ENCODE data around the gene RASA2. TPM values are rescaled to one million over a fixed set of nuclear protein-coding genes. Genes with fewer than 3 reads are reported as not detected.

Gene RASA2
- total and polyA plus RNA-seq, 9 of the 15 experiments (the other 6 are each of a cell fraction or from before 2014, with no cell fraction given) = 2.0 to 12.8 (median 9.5) TPM

GRCh38 chr3:141487521-141488252 is 860 bp downstream of the RASA2 start (continued):
- TF ChIP-seq ZNF407 (IDR thresholded peaks at IDR 0.05; ENCODE audit: low read depth) (peak; percentile 63), TEAD4 (IDR thresholded peaks at IDR 0.05; ENCODE audit: low read length) (no peak), TEAD4 (CRISPR knock-in tag; IDR thresholded peaks at IDR 0.05; ENCODE audit: borderline replicate concordance) (0 out of 2 replicates have a peak, but pooled peaks have one; percentile 75), HDAC1 (IDR thresholded peaks at IDR 0.05) (peak in 1 of 2 experiments; percentile 70; a peak in 2 of 4 replicates), SMARCB1 (IDR thresholded peaks at IDR 0.05; ENCODE audit: insufficient read length, low read depth) (no peak), GABPA (tag; conservative IDR thresholded peaks at IDR 0.05; ENCODE audit: low read depth) (peak; percentile 72), TBP (optimal IDR thresholded peaks at IDR 0.05; ENCODE audit: low read depth, low read length) (peak; percentile 54), SMARCE1 (IDR thresholded peaks at IDR 0.05) (peak; percentile 56; the same call in 1 of the 2 replicates), SMAD2 (IDR thresholded peaks at IDR 0.05; ENCODE audit: low read depth, low read length) (no peak), NCOA2 (IDR thresholded peaks at IDR 0.05; ENCODE audit: partially characterized antibody in 2 of 2) (no peak), KDM4B (IDR thresholded peaks at IDR 0.05; ENCODE audit: borderline replicate concordance in 2 of 2, low read depth in 1 of 2) (no peak), ZBTB33 (CRISPR knock-in tag; IDR thresholded peaks at IDR 0.05) (no peak), RBM22 (IDR thresholded peaks at IDR 0.05; ENCODE audit: low read depth, low read length, poor library complexity, severe bottlenecking) (peak; percentile 65), TCF7 (IDR thresholded peaks at IDR 0.05; ENCODE audit: borderline replicate concordance) (no peak), ZFP30 (CRISPR knock-in tag; IDR thresholded peaks at IDR 0.05; ENCODE audit: borderline replicate concordance) (no peak), E2F6 (IDR thresholded peaks at IDR 0.05; ENCODE audit: borderline replicate concordance in 1 of 2, extremely low read depth in 1 of 2, insufficient read depth in 1 of 2, insufficient read length in 1 of 2, low read depth in 1 of 2, low read length in 1 of 2, poor library complexity in 1 of 2, severe bottlenecking in 1 of 2) (peak; percentile 44 to 55)

Data from K562 (cell line).